Muscle of leg (tissue), 11 donors: ENCODE results near the gene TGFB1I1. TPM values are rescaled to one million over a fixed set of nuclear protein-coding genes. Genes with fewer than 3 reads are reported as not detected.

ENCODE experiments used
- DNase-seq: peaks from one replicate; pipeline ENCODE4 v3.0.0; 2013
- H3K27ac ChIP-seq: one replicate; pipeline ENCODE4 v1.5.1; 2013; ENCODE audit warnings: mild to moderate bottlenecking, low read length, control low read depth
- H3K27me3 ChIP-seq: one replicate; pipeline ENCODE4 v1.6.1; 2013; ENCODE audit warnings: low read length; ENCODE audit not compliant: control insufficient read depth, insufficient read depth
- H3K36me3 ChIP-seq: one replicate; pipeline ENCODE4 v1.6.1; 2013; ENCODE audit warnings: low read length; ENCODE audit not compliant: control insufficient read depth, insufficient read depth
- H3K4me1 ChIP-seq: one replicate; pipeline ENCODE4 v1.6.1; 2013; ENCODE audit warnings: low read length; ENCODE audit not compliant: control insufficient read depth, insufficient read depth
- H3K4me3 ChIP-seq: one replicate; pipeline ENCODE4 v1.5.1; 2013; ENCODE audit warnings: low read length, control low read depth
- H3K9me3 ChIP-seq: replicated peaks from 2 replicates; pipeline ENCODE4 v1.6.1; 2013; ENCODE audit warnings: low read depth, low read length; ENCODE audit not compliant: control insufficient read depth
- WGBS: methylation state at CpG from one replicate; pipeline ENCODE4 v1.1.5; 2013; ENCODE audit warnings: missing lambda C conversion rate; ENCODE audit not compliant: insufficient coverage; 5-methylcytosine and 5-hydroxymethylcytosine counted together
- polyA plus RNA-seq, 8 donors: library from polyadenylated mRNA; unstranded; fragments of 120-200 nt; gene quantifications; one replicate each; pipeline versions ENCODE4 v1.2.1 to v1.2.3, GENCODE V29; 2013; ENCODE audit warnings: inconsistent platforms in 1 of 8, low replicate concordance in 1 of 8; ENCODE audit not compliant: insufficient read length in 8 of 8, insufficient read depth in 1 of 8
- total RNA-seq: library from RNA; stranded (reverse); fragments of 120-200 nt; gene quantifications from one replicate; pipeline ENCODE4 v1.2.4, GENCODE V29; 2013

The TGFB1I1 gene
- total and polyA plus RNA-seq, 9 donors: 29.9 to 127 (median 84.6) TPM

- Histone ChIP-seq H3K9me3 (no peaks in the 10 kb centered on the region), H3K36me3 (peaks cover 41% of the 10 kb centered on the region), H3K27ac (peak overlapping the region; percentile 99), H3K27me3 (no peaks in the 10 kb centered on the region), H3K4me3 (peak overlapping the region; percentile 89), H3K4me1 (peaks cover 40% of the 10 kb centered on the region)
- DNase-seq: peak; percentile 100
- under 1% methylated on average over 55 of the region's 61 CpGs for WGBS
Measured at GRCh38 chr16:31459687-31460581, 12.0 kb upstream of the TGFB1I1 start.

- Histone ChIP-seq H3K36me3 (peaks cover 42% of the 10 kb centered on the region), H3K4me1 (peaks cover 34% of the 10 kb centered on the region), H3K27me3 (no peaks in the 10 kb centered on the region), H3K27ac (peak overlapping the region; percentile 96), H3K9me3 (no peaks in the 10 kb centered on the region), H3K4me3 (no peak overlapping the region)
- peak; percentile 71 for DNase-seq
- 100% methylated on average over 1 of the region's 8 CpGs for WGBS
Measured at GRCh38 chr16:31460582-31461002, 11.4 kb upstream of the TGFB1I1 start.

GRCh38 chr16:31461201-31461920, 10.6 kb upstream of the TGFB1I1 start:
- peaks cover 30% of the 10 kb centered on the region for H3K4me1 ChIP-seq
- H3K9me3 ChIP-seq: no peaks in the 10 kb centered on the region
- DNase-seq: no peak
- WGBS: 84% methylated on average over 4 of the region's 10 CpGs
- H3K4me3 ChIP-seq: no peak overlapping the region
- H3K27me3 ChIP-seq: no peaks in the 10 kb centered on the region
- peaks cover 47% of the 10 kb centered on the region for H3K36me3 ChIP-seq
- no peak overlapping the region for H3K27ac ChIP-seq

- no peaks in the 10 kb centered on the region for H3K9me3 ChIP-seq
- H3K4me1 ChIP-seq: peaks cover 26% of the 10 kb centered on the region
- H3K36me3 ChIP-seq: peaks cover 46% of the 10 kb centered on the region
- 92% methylated on average over 34 of the region's 35 CpGs for WGBS
- DNase-seq: no peak
- no peak overlapping the region for H3K4me3 ChIP-seq
- no peak overlapping the region for H3K27ac ChIP-seq
- no peaks in the 10 kb centered on the region for H3K27me3 ChIP-seq
Measured at GRCh38 chr16:31461921-31462804, 9.8 kb upstream of the TGFB1I1 start.

GRCh38 chr16:31464348-31464769, 7.6 kb upstream of the TGFB1I1 start:
- WGBS: 93% methylated on average over 36 of the region's 36 CpGs
- Histone ChIP-seq H3K36me3 (peaks cover 49% of the 10 kb centered on the region), H3K27ac (no peak overlapping the region), H3K4me3 (no peak overlapping the region), H3K9me3 (no peaks in the 10 kb centered on the region), H3K27me3 (no peaks in the 10 kb centered on the region), H3K4me1 (peaks cover 13% of the 10 kb centered on the region)
- DNase-seq: no peak

- peaks cover 13% of the 10 kb centered on the region for H3K4me1 ChIP-seq
- no peak for DNase-seq
- H3K4me3 ChIP-seq: no peak overlapping the region
- no peak overlapping the region for H3K27ac ChIP-seq
- WGBS: 83% methylated on average over 9 of the region's 17 CpGs
- H3K36me3 ChIP-seq: peaks cover 49% of the 10 kb centered on the region
- H3K27me3 ChIP-seq: no peaks in the 10 kb centered on the region
- no peaks in the 10 kb centered on the region for H3K9me3 ChIP-seq
Measured at GRCh38 chr16:31464781-31465260, 7.1 kb upstream of the TGFB1I1 start.

- Histone ChIP-seq H3K27ac (no peak overlapping the region), H3K4me3 (no peak overlapping the region), H3K9me3 (no peaks in the 10 kb centered on the region), H3K27me3 (no peaks in the 10 kb centered on the region), H3K36me3 (peaks cover 49% of the 10 kb centered on the region), H3K4me1 (peaks cover 9% of the 10 kb centered on the region)
- WGBS: 86% methylated on average over 14 of the region's 20 CpGs
- no peak for DNase-seq
Measured at GRCh38 chr16:31465788-31466370, 6.1 kb upstream of the TGFB1I1 start.

- Histone ChIP-seq H3K9me3 (no peaks in the 10 kb centered on the region), H3K27ac (no peak overlapping the region), H3K36me3 (peaks cover 49% of the 10 kb centered on the region), H3K4me1 (peaks cover 11% of the 10 kb centered on the region), H3K4me3 (no peak overlapping the region), H3K27me3 (no peaks in the 10 kb centered on the region)
- WGBS: 94% methylated on average over 14 of the region's 18 CpGs
- DNase-seq: no peak
Measured at GRCh38 chr16:31466381-31466841, 5.5 kb upstream of the TGFB1I1 start.

- 64% methylated on average over 2 of the region's 5 CpGs for WGBS
- H3K27ac ChIP-seq: peak overlapping the region; percentile 35
- H3K4me1 ChIP-seq: peaks cover 14% of the 10 kb centered on the region
- no peaks in the 10 kb centered on the region for H3K9me3 ChIP-seq
- H3K4me3 ChIP-seq: no peak overlapping the region
- H3K36me3 ChIP-seq: peaks cover 44% of the 10 kb centered on the region
- no peaks in the 10 kb centered on the region for H3K27me3 ChIP-seq
- DNase-seq: no peak
Measured at GRCh38 chr16:31467151-31467773, 4.7 kb upstream of the TGFB1I1 start.
